ENCODE data around the gene DOCK2.

- TF ChIP-seq EZH2 (IDR thresholded peaks at IDR 0.05) (no peak), POLR2AphosphoS5 (IDR thresholded peaks at IDR 0.05; ENCODE audit: borderline replicate concordance, low read depth, low read length) (no peak)
Observed at GRCh38 chr5:169649486-169649885, 12.4 kb downstream of the DOCK2 start.
